ENCODE results near the gene GNAQ. TPM values are rescaled to one million over a fixed set of nuclear protein-coding genes. Genes with fewer than 3 reads are reported as not detected.

The GNAQ gene
- total RNA-seq, 1 experiment from 2014 or later: 28.7 TPM

- no peak overlapping the region for H3K4me2 ChIP-seq (ENCODE audit: low read length)
- CTCF ChIA-PET: interaction anchor here (1.0 to 1.2 kb wide), 2 partner anchors 8 to 10 kb away, joined by 3 to 6 read pairs; no protein-coding TSS in a partner anchor
- BruUV-seq (replicated peaks): no TSS peak
These were observed 266.5 kb downstream of the GNAQ start for GRCh38 chr9:77764894-77765780.

More at GRCh38 chr9:77764894-77765780, 266.5 kb downstream of the GNAQ start:
- no peaks in the 10 kb centered on the region for H3K27me3 ChIP-seq (ENCODE audit: insufficient read depth, low read length)
- H3K9me3 ChIP-seq (ENCODE audit: control insufficient read depth in 1 of 2, insufficient read depth in 1 of 2, low read depth in 1 of 2, low read length in 2 of 2): no peaks in the 10 kb centered on the region
- DNase-seq (ENCODE audit: low read depth, low spot score) (peak; percentile 32), ATAC-seq (peak; percentile 61)
- no peaks in the 10 kb centered on the region for H3K36me3 ChIP-seq (ENCODE audit: control insufficient read depth in 1 of 2, insufficient read depth in 2 of 2, low read length in 2 of 2)
- RAD21 ChIA-PET (ENCODE audit: low non-redundant PET in 1 of 2, low total read pairs in 2 of 2, uncharacterized antibody in 2 of 2, unreplicated experiment in 2 of 2): no interaction called here
- H3K27ac ChIP-seq (ENCODE audit: low read depth, low read length): no peak overlapping the region
- H4K20me1 ChIP-seq (ENCODE audit: insufficient read depth): 0 out of 2 replicates have a peak, but pooled peaks cover 4% of the 10 kb centered on the region
- H2AFZ ChIP-seq (ENCODE audit: low read depth, low read length, poor library complexity, severe bottlenecking): no peak overlapping the region
- intact Hi-C loops (cut with micrococcal nuclease): loop anchor here (5.0 kb wide), 1 partner anchor 357 kb away; no protein-coding TSS in a partner anchor
- TF ChIP-seq RAD21 (IDR thresholded peaks at IDR 0.05; ENCODE audit: low read depth): peak; percentile 33; the same call in 1 of the 2 replicates
- TF ChIP-seq FOSL1 (IDR thresholded peaks at IDR 0.05; ENCODE audit: low read depth): no peak
- TF ChIP-seq EZH2phosphoT487 (IDR thresholded peaks at IDR 0.05; ENCODE audit: borderline replicate concordance): no peak
- TF ChIP-seq SP1 (IDR thresholded peaks at IDR 0.05; ENCODE audit: low read depth): no peak
- TF ChIP-seq, protein P1, sequence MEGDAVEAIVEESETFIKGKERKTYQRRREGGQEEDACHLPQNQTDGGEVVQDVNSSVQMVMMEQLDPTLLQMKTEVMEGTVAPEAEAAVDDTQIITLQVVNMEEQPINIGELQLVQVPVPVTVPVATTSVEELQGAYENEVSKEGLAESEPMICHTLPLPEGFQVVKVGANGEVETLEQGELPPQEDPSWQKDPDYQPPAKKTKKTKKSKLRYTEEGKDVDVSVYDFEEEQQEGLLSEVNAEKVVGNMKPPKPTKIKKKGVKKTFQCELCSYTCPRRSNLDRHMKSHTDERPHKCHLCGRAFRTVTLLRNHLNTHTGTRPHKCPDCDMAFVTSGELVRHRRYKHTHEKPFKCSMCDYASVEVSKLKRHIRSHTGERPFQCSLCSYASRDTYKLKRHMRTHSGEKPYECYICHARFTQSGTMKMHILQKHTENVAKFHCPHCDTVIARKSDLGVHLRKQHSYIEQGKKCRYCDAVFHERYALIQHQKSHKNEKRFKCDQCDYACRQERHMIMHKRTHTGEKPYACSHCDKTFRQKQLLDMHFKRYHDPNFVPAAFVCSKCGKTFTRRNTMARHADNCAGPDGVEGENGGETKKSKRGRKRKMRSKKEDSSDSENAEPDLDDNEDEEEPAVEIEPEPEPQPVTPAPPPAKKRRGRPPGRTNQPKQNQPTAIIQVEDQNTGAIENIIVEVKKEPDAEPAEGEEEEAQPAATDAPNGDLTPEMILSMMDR (IDR thresholded peaks at IDR 0.05 in 2 of 3, conservative IDR thresholded peaks at IDR 0.05 in 1 of 3; ENCODE audit: borderline replicate concordance in 1 of 3, insufficient read depth in 1 of 3, low read depth in 2 of 3, low read length in 2 of 3): peak in 2 of 3 experiments; percentile 69 to 70; a peak in 4 of 6 replicates
- TF ChIP-seq CEBPB (IDR thresholded peaks at IDR 0.05; ENCODE audit: low read depth): no peak
- TF ChIP-seq JUND (IDR thresholded peaks at IDR 0.05): no peak
- no peak for TF ChIP-seq POLR2A (IDR thresholded peaks at IDR 0.05; ENCODE audit: borderline replicate concordance, extremely low read depth, insufficient read depth, insufficient read length)
- TF ChIP-seq ZNF274 (IDR thresholded peaks at IDR 0.05; ENCODE audit: low read depth, low read length): no peak
- TF ChIP-seq SRF (IDR thresholded peaks at IDR 0.05; ENCODE audit: low read depth): no peak
- no peak for TF ChIP-seq TCF7L2 (IDR thresholded peaks at IDR 0.05; ENCODE audit: borderline replicate concordance, extremely low read depth, insufficient read depth, insufficient read length)
- no peak for TF ChIP-seq EZH2 (IDR thresholded peaks at IDR 0.05)
- no peak for TF ChIP-seq ELF1 (IDR thresholded peaks at IDR 0.05; ENCODE audit: borderline replicate concordance, low read depth)
- TF ChIP-seq, protein P2, sequence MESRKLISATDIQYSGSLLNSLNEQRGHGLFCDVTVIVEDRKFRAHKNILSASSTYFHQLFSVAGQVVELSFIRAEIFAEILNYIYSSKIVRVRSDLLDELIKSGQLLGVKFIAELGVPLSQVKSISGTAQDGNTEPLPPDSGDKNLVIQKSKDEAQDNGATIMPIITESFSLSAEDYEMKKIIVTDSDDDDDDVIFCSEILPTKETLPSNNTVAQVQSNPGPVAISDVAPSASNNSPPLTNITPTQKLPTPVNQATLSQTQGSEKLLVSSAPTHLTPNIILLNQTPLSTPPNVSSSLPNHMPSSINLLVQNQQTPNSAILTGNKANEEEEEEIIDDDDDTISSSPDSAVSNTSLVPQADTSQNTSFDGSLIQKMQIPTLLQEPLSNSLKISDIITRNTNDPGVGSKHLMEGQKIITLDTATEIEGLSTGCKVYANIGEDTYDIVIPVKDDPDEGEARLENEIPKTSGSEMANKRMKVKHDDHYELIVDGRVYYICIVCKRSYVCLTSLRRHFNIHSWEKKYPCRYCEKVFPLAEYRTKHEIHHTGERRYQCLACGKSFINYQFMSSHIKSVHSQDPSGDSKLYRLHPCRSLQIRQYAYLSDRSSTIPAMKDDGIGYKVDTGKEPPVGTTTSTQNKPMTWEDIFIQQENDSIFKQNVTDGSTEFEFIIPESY (IDR thresholded peaks at IDR 0.05; ENCODE audit: extremely low read depth, insufficient replicate concordance, low read length): no peak
- no peak for TF ChIP-seq POLR2AphosphoS5 (IDR thresholded peaks at IDR 0.05; ENCODE audit: low read depth, low read length)
- no peaks in the 10 kb centered on the region for H3K4me1 ChIP-seq (ENCODE audit: control insufficient read depth in 1 of 2, insufficient read depth in 2 of 2, low read length in 2 of 2)
- H3K9me2 ChIP-seq (ENCODE audit: insufficient read depth): no peaks in the 10 kb centered on the region
- H3K79me2 ChIP-seq (ENCODE audit: insufficient read depth, low read length): no peaks in the 10 kb centered on the region
- POLR2A ChIA-PET: no interaction called here
- H3K9ac ChIP-seq (ENCODE audit: low read length): no peak overlapping the region
- H3K4me3 ChIP-seq (replicated peaks in 1 of 2; ENCODE audit: low read depth in 1 of 2, low read length in 2 of 2): no peak overlapping the region
